NT2/D1 (cell line): ENCODE data around the gene EFCAB14.

ENCODE experiments used
- SUZ12 ChIP-seq: IDR thresholded peaks from 2 replicates; pipeline ENCODE4 v1.6.1; 2011; ENCODE audit not compliant: insufficient read length, insufficient read depth; ENCODE audit errors: extremely low read depth
- YY1 ChIP-seq: IDR thresholded peaks from 2 replicates; pipeline ENCODE4 v1.6.1; 2011; ENCODE audit not compliant: insufficient read length, insufficient read depth
- ZNF274 ChIP-seq: IDR thresholded peaks from 2 replicates; pipeline ENCODE4 v1.6.1; 2011; ENCODE audit warnings: mild to moderate bottlenecking, low read depth, low read length

DNA sequence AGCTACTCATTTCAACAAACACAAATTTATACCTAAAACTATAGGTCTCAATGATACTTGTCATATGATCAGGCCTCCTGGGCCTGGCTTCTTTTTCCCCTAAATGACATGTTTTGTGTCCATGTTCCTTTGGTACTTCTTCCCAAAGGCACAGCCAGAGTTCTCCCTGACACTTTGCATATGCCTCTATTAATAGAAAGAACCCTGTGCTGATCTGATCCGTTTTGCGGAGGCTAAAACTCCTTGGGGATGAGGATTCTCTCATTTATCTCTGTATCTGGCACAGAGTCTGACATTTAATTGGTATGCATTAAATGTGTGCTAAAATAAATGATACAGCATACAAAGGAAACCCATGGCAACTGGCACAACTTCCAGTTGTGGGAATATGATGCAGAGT is 62.3 kb downstream of the EFCAB14 start:
- TF ChIP-seq YY1, result no peak
- TF ChIP-seq ZNF274, result no peak
- TF ChIP-seq SUZ12, result no peak
